ENCODE results near the gene ALDH3A2. TPM values are rescaled to one million over a fixed set of nuclear protein-coding genes. Genes with fewer than 3 reads are reported as not detected.

ALDH3A2 gene
- total RNA-seq, 1 experiment from 2014 or later, result 271 TPM

GRCh38 chr17:19650826-19651225 lies 2.3 kb downstream of the ALDH3A2 start:
- peak in 1 of 2 experiments; percentile 71 for DNase-seq
- BruUV-seq (replicated peaks), result no TSS peak
- Histone ChIP-seq H2AFZ (peak overlapping the region; percentile 61; the same call in 1 of the 2 replicates), H3K79me2 (ENCODE audit: low read depth) (peaks cover 84% of the 10 kb centered on the region), H3K9me2 (ENCODE audit: insufficient read depth) (no peaks in the 10 kb centered on the region), H3F3A (ENCODE audit: insufficient read depth, low read depth) (peaks cover 51% of the 10 kb centered on the region), H3K27me3 (ENCODE audit: insufficient read depth, low read depth) (no peaks in the 10 kb centered on the region), H3K9me3 (ENCODE audit: insufficient read depth, low read depth) (no peaks in the 10 kb centered on the region), H3K4me1 (replicated peaks; ENCODE audit: insufficient read depth) (peaks cover 46% of the 10 kb centered on the region), H4K20me1 (ENCODE audit: insufficient read depth) (0 out of 2 replicates have a peak, but pooled peaks cover 11% of the 10 kb centered on the region), H3K4me2 (peak overlapping the region; percentile 90), H3K27ac (peak overlapping the region; percentile 96), H3K36me3 (ENCODE audit: low read depth) (peaks cover 40% of the 10 kb centered on the region), H3K4me3 (peak overlapping the region; percentile 92)
- TF ChIP-seq EZH2 (IDR thresholded peaks at IDR 0.05; ENCODE audit: low read depth), result no peak
- TF ChIP-seq CTCF (conservative IDR thresholded peaks at IDR 0.05), result no peak
- CTCF ChIA-PET, result no interaction called here
- POLR2A ChIA-PET (ENCODE audit: unreplicated experiment), result no interaction called here
- intact Hi-C loops (cut with micrococcal nuclease; ENCODE audit: unreplicated experiment), result loop anchor here (2.0 to 5.0 kb wide), 2 partner anchors 66 to 289 kb away; partner anchors contain the start of genes B9D1 and SLC47A2

DNA sequence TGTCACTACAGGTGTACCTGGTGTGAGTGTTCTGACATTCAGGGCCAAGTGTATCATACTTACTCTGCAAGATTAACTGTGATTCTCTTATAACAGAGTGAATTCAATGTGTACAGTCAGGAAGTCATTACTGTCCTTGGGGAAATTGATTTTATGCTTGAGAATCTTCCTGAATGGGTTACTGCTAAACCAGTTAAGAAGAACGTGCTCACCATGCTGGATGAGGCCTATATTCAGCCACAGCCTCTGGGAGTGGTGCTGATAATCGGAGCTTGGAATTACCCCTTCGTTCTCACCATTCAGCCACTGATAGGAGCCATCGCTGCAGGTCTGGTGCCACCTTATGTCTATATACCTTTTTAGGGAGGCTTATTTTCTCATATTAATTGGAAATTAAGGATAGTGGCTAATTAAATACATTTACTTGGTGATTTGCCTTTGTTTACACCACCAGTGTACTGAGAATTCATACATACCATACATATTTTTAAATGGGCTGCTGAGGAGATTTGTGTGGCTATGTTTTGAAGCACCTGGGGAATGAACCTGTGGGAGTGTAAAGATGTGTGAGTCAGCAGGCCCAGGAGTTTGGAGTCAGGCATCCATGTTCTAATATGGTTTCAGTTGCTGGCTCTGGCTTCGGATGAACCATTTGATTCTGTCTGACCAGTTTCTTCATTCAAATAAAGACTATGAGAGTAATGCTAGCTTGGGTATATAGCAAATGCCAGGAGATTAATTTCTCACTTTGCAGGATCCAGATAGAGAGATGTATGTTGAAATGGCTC lies 3.1 kb downstream of the ALDH3A2 start:
- Histone ChIP-seq H3K79me2 (ENCODE audit: low read depth) (peaks cover 84% of the 10 kb centered on the region), H3K9me3 (ENCODE audit: insufficient read depth, low read depth) (no peaks in the 10 kb centered on the region), H2AFZ (no peak overlapping the region), H3K27ac (peak overlapping the region; percentile 96), H4K20me1 (ENCODE audit: insufficient read depth) (peaks cover 15% of the 10 kb centered on the region; the same call in 1 of the 2 replicates), H3K4me2 (peak overlapping the region; percentile 90), H3F3A (ENCODE audit: insufficient read depth, low read depth) (peaks cover 47% of the 10 kb centered on the region), H3K4me3 (peak overlapping the region; percentile 92), H3K9me2 (ENCODE audit: insufficient read depth) (no peaks in the 10 kb centered on the region), H3K36me3 (ENCODE audit: low read depth) (peaks cover 49% of the 10 kb centered on the region), H3K4me1 (replicated peaks; ENCODE audit: insufficient read depth) (peaks cover 42% of the 10 kb centered on the region), H3K27me3 (ENCODE audit: insufficient read depth, low read depth) (no peaks in the 10 kb centered on the region)
- TF ChIP-seq CTCF (conservative IDR thresholded peaks at IDR 0.05), result no peak
- TF ChIP-seq EZH2 (IDR thresholded peaks at IDR 0.05; ENCODE audit: low read depth), result no peak
- no TSS peak for BruUV-seq (replicated peaks)
- POLR2A ChIA-PET (ENCODE audit: unreplicated experiment), result interaction anchor here (0.5 kb wide), 1 partner anchor 61 kb away, joined by 3 read pairs; no protein-coding TSS in a partner anchor
- DNase-seq, result peak; percentile 36 to 81
- intact Hi-C loops (cut with micrococcal nuclease; ENCODE audit: unreplicated experiment), result loop anchor here (2.0 to 5.0 kb wide), 2 partner anchors 65 to 289 kb away; partner anchors contain the start of genes B9D1 and SLC47A2
- CTCF ChIA-PET, result no interaction called here

DNA sequence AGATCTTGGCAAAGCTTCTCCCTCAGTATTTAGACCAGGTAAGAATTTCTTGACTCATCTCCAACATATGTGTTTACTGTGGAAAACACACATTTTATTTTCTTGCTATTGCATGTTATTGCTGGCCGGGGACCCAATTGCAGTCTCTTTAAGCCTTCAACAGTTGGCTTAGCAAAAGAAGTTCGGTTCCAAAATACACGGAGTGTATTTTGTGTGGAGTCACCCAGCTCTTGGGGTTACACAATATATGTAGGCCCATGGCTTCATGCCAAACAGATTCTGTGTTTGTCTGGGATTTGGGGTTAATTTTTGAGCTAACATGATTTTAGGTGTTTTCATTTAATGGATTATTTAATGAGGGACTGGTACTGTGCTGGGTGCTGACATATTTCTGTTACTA lies 4.0 kb downstream of the ALDH3A2 start:
- ChIA-PET CTCF (interaction anchor here (0.7 kb wide), 2 partner anchors 302 to 331 kb away, joined by 6 read pairs; no protein-coding TSS in a partner anchor), POLR2A (ENCODE audit: unreplicated experiment) (interaction anchor here (0.7 kb wide), 1 partner anchor 96 kb away, joined by 11 read pairs; no protein-coding TSS in a partner anchor)
- Histone ChIP-seq H3F3A (ENCODE audit: insufficient read depth, low read depth) (peaks cover 38% of the 10 kb centered on the region), H4K20me1 (ENCODE audit: insufficient read depth) (peaks cover 15% of the 10 kb centered on the region; the same call in 1 of the 2 replicates), H3K27me3 (ENCODE audit: insufficient read depth, low read depth) (no peaks in the 10 kb centered on the region), H3K4me1 (replicated peaks; ENCODE audit: insufficient read depth) (peaks cover 38% of the 10 kb centered on the region), H3K4me3 (peak overlapping the region; percentile 92; the same call in 1 of the 2 replicates), H3K27ac (peak overlapping the region; percentile 96), H3K36me3 (ENCODE audit: low read depth) (peaks cover 58% of the 10 kb centered on the region), H3K79me2 (ENCODE audit: low read depth) (peaks cover 91% of the 10 kb centered on the region), H3K9me3 (ENCODE audit: insufficient read depth, low read depth) (no peaks in the 10 kb centered on the region), H3K9me2 (ENCODE audit: insufficient read depth) (no peaks in the 10 kb centered on the region), H2AFZ (no peak overlapping the region), H3K4me2 (peak overlapping the region; percentile 90)
- no TSS peak for BruUV-seq (replicated peaks)
- DNase-seq, result no peak
- intact Hi-C loops (cut with micrococcal nuclease; ENCODE audit: unreplicated experiment), result loop anchor here (5.0 kb wide), 1 partner anchor 290 kb away; the partner anchor contains the start of gene B9D1
- TF ChIP-seq EZH2 (IDR thresholded peaks at IDR 0.05; ENCODE audit: low read depth) (no peak), CTCF (conservative IDR thresholded peaks at IDR 0.05) (no peak)
